Common myeloid progenitor, CD34-positive (primary cell): ENCODE measurements around the gene PHGDH.

Source experiments
- CTCF ChIA-PET: fragments of 350-600 bp; sonication (Branson Sonifier 250); formaldehyde crosslinking; loops from one replicate; lab custom pipeline; 2021; ENCODE audit warnings: antibody characterized with exemption; lab: Charles Lee
- POLR2A ChIA-PET: fragments of 350-600 bp; sonication (Branson Sonifier 250); formaldehyde crosslinking; loops from one replicate; lab custom pipeline; 2021; ENCODE audit warnings: antibody characterized with exemption; lab: Charles Lee
- DNase-seq, 3 donors: peaks; one replicate each; pipeline versions ENCODE4 v3.0.0 to v3.0.0-alpha.2; 2013
- H3K27ac ChIP-seq, 2 experiments: 1 replicate in 1 of 2; 2 replicates in 1 of 2; pipeline ENCODE4 v1.7.0; 2013; ENCODE audit warnings: inconsistent platforms in 2 of 2, low read length in 2 of 2, mild to moderate bottlenecking in 2 of 2, low read depth in 1 of 2, moderate library complexity in 1 of 2; ENCODE audit not compliant: severe bottlenecking in 2 of 2, insufficient read depth in 1 of 2, poor library complexity in 1 of 2
- H3K27me3 ChIP-seq, 5 experiments: replicated peaks in 2 of 5; 1 replicate in 3 of 5; 2 replicates in 2 of 5; pipeline versions ENCODE4 v1.6.1 to v1.7.0; 2013; ENCODE audit warnings: low read length in 4 of 5, mild to moderate bottlenecking in 2 of 5, moderate library complexity in 2 of 5, inconsistent platforms in 1 of 5; ENCODE audit not compliant: insufficient read depth in 5 of 5, control insufficient read depth in 4 of 5
- H3K36me3 ChIP-seq, 4 experiments: 1 replicate in 2 of 4; 2 replicates in 2 of 4; pipeline versions ENCODE4 v1.6.1 to v1.7.0; 2013; ENCODE audit warnings: low read length in 3 of 4, control low read depth in 1 of 4, mild to moderate bottlenecking in 1 of 4; ENCODE audit not compliant: control insufficient read depth in 4 of 4, insufficient read depth in 4 of 4
- H3K4me1 ChIP-seq, 4 experiments: 1 replicate in 3 of 4; 2 replicates in 1 of 4; pipeline versions ENCODE4 v1.6.1 to v1.7.1; 2013; ENCODE audit warnings: low read length in 3 of 4, mild to moderate bottlenecking in 3 of 4, control low read depth in 1 of 4, inconsistent platforms in 1 of 4, moderate library complexity in 1 of 4; ENCODE audit not compliant: control insufficient read depth in 4 of 4, insufficient read depth in 4 of 4; ENCODE audit errors: control extremely low read depth in 1 of 4
- H3K4me3 ChIP-seq, 7 experiments: 1 replicate in 4 of 7; 2 replicates in 3 of 7; pipeline versions ENCODE4 v1.5.1 to v1.7.0; 2013; ENCODE audit warnings: mild to moderate bottlenecking in 7 of 7, low read length in 6 of 7, moderate library complexity in 6 of 7, inconsistent platforms in 2 of 7, low read depth in 2 of 7, control low read depth in 1 of 7; ENCODE audit not compliant: insufficient read depth in 4 of 7, control insufficient read depth in 1 of 7; ENCODE audit errors: extremely low read depth in 1 of 7
- H3K9me3 ChIP-seq, 5 experiments: 1 replicate in 4 of 5; 2 replicates in 1 of 5; pipeline versions ENCODE4 v1.6.1 to v1.7.1; 2013; ENCODE audit warnings: low read length in 4 of 5, mild to moderate bottlenecking in 2 of 5, inconsistent platforms in 1 of 5, low read depth in 1 of 5, moderate library complexity in 1 of 5; ENCODE audit not compliant: control insufficient read depth in 4 of 5, insufficient read depth in 2 of 5; ENCODE audit errors: control extremely low read depth in 1 of 5
- WGBS: methylation state at CpG from one replicate; pipeline ENCODE4 v1.1.5; 2013; ENCODE audit not compliant: insufficient coverage; 5-methylcytosine and 5-hydroxymethylcytosine counted together

The PHGDH gene

GRCh38 chr1:119680723-119681122, 31.0 kb upstream of the PHGDH start:
- H3K27ac ChIP-seq: no peak overlapping the region
- no CpG with 5 or more reads among the region's 2 CpGs for WGBS
- DNase-seq: no peak
- H3K36me3 ChIP-seq: no peaks in the 10 kb centered on the region
- ChIA-PET POLR2A (no interaction called here), CTCF (interaction anchor here (0.7 to 11.9 kb wide), 2 partner anchors 62 to 68 kb away, joined by 3 to 177 read pairs; no protein-coding TSS in a partner anchor)
- no peaks in the 10 kb centered on the region for H3K9me3 ChIP-seq
- no peak overlapping the region for H3K4me3 ChIP-seq
- no peaks in the 10 kb centered on the region for H3K27me3 ChIP-seq
- H3K4me1 ChIP-seq: peaks cover 0 to 3% (median 0%) of the 10 kb centered on the region in 4 experiments

- ChIA-PET CTCF (no interaction called here), POLR2A (no interaction called here)
- DNase-seq: no peak
- no peaks in the 10 kb centered on the region for H3K4me1 ChIP-seq
- no peak overlapping the region for H3K27ac ChIP-seq
- no peaks in the 10 kb centered on the region for H3K9me3 ChIP-seq
- 100% methylated on average over 1 of the region's 2 CpGs for WGBS
- no peaks in the 10 kb centered on the region for H3K27me3 ChIP-seq
- no peaks in the 10 kb centered on the region for H3K36me3 ChIP-seq
- no peak overlapping the region for H3K4me3 ChIP-seq
These were observed 30.2 kb upstream of the PHGDH start for GRCh38 chr1:119681560-119681959.

- Histone ChIP-seq H3K4me1 (no peaks in the 10 kb centered on the region), H3K9me3 (no peaks in the 10 kb centered on the region), H3K27me3 (no peaks in the 10 kb centered on the region), H3K36me3 (no peaks in the 10 kb centered on the region), H3K27ac (no peak overlapping the region), H3K4me3 (no peak overlapping the region)
- no peak for DNase-seq
- ChIA-PET POLR2A (no interaction called here), CTCF (no interaction called here)
These were observed 29.6 kb upstream of the PHGDH start for GRCh38 chr1:119682141-119682540.

- no peak for DNase-seq
- Histone ChIP-seq H3K27me3 (no peaks in the 10 kb centered on the region), H3K4me3 (no peak overlapping the region), H3K9me3 (no peaks in the 10 kb centered on the region), H3K36me3 (no peaks in the 10 kb centered on the region), H3K27ac (no peak overlapping the region), H3K4me1 (no peaks in the 10 kb centered on the region)
- POLR2A ChIA-PET: no interaction called here
- no CpG with 5 or more reads among the region's 1 CpG for WGBS
- CTCF ChIA-PET: interaction anchor here (2.7 kb wide), 1 partner anchor 9 kb away, joined by 14 read pairs; no protein-coding TSS in a partner anchor
These were observed 27.8 kb upstream of the PHGDH start for GRCh38 chr1:119683893-119684292.

GRCh38 chr1:119686661-119687060, 25.1 kb upstream of the PHGDH start:
- CTCF ChIA-PET: interaction anchor here (0.8 to 1.5 kb wide), 4 partner anchors 10 to 25 kb away, joined by 3 to 5 read pairs (median 4); no protein-coding TSS in a partner anchor
- Histone ChIP-seq H3K27ac (no peak overlapping the region), H3K27me3 (no peaks in the 10 kb centered on the region), H3K4me1 (no peaks in the 10 kb centered on the region), H3K9me3 (no peaks in the 10 kb centered on the region), H3K36me3 (no peaks in the 10 kb centered on the region), H3K4me3 (no peak overlapping the region)
- no peak for DNase-seq
- POLR2A ChIA-PET: no interaction called here
- WGBS: 90% methylated on average over 2 of the region's 3 CpGs

- ChIA-PET CTCF (interaction anchor here (0.8 to 1.5 kb wide), 3 partner anchors 11 to 26 kb away, joined by 4 to 5 read pairs (median 5); no protein-coding TSS in a partner anchor), POLR2A (no interaction called here)
- Histone ChIP-seq H3K36me3 (no peaks in the 10 kb centered on the region), H3K27ac (no peak overlapping the region), H3K27me3 (no peaks in the 10 kb centered on the region), H3K4me1 (no peaks in the 10 kb centered on the region), H3K4me3 (no peak overlapping the region), H3K9me3 (no peaks in the 10 kb centered on the region)
- no peak for DNase-seq
- 92% methylated on average over 2 of the region's 2 CpGs for WGBS
These were observed 24.2 kb upstream of the PHGDH start for GRCh38 chr1:119687434-119688079.

- Histone ChIP-seq H3K36me3 (no peaks in the 10 kb centered on the region), H3K4me3 (no peak overlapping the region), H3K27me3 (no peaks in the 10 kb centered on the region), H3K27ac (no peak overlapping the region), H3K9me3 (no peaks in the 10 kb centered on the region), H3K4me1 (no peaks in the 10 kb centered on the region)
- CTCF ChIA-PET: interaction anchor here (0.7 to 1.5 kb wide), 4 partner anchors 9 to 27 kb away, joined by 3 to 5 read pairs (median 4); no protein-coding TSS in a partner anchor
- POLR2A ChIA-PET: no interaction called here
- DNase-seq: no peak
These were observed 22.9 kb upstream of the PHGDH start for GRCh38 chr1:119688810-119689209.
